Activated CD4-positive, alpha-beta T cell treated with anti-CD3 and anti-CD28 coated beads, Interleukin-2, Interleukin-4, amounts not matched to agents 100 ng/mL and 50 ng/mL, durations not matched to agents 16 hours and 8 hours (primary cell): ENCODE data around the gene TSEN34.
"Not testable (repeated sequence)": the region's sequence is repeated elsewhere in the genome, so short reads cannot be mapped to it uniquely, and the experiment has no call there.

Experiments used
- DNase-seq: peaks from one replicate; pipeline ENCODE4 v3.0.0-alpha.2; 2020; ENCODE audit warnings: low spot score

TSEN34 gene

GRCh38 chr19:54239491-54240371 lies 48.6 kb downstream of the TSEN34 start:
- DNase-seq: not testable (repeated sequence)

GRCh38 chr19:54240372-54241336 lies 49.5 kb downstream of the TSEN34 start:
- not testable (repeated sequence) for DNase-seq

- DNase-seq: not testable (repeated sequence)
Measured at GRCh38 chr19:54242234-54242633, 51.1 kb downstream of the TSEN34 start.

- not testable (repeated sequence) for DNase-seq
Measured at GRCh38 chr19:54242646-54243045, 51.5 kb downstream of the TSEN34 start, which contains the start of gene LILRA6. Gene LILRA6, minus strand, starts transcription at chr19:54242790.

GRCh38 chr19:54243809-54244208 lies 52.7 kb downstream of the TSEN34 start:
- not testable (repeated sequence) for DNase-seq
